H1 (cell line): Measurements from ENCODE around the gene IL5RA. TPM values are rescaled to one million over a fixed set of nuclear protein-coding genes. Genes with fewer than 3 reads are reported as not detected.

Source experiments
- CTCF ChIA-PET: fragments of 300-600 bp; sonication (Branson Sonifier 250); formaldehyde crosslinking; loops from one replicate; lab custom pipeline; 2021; ENCODE audit not compliant: partially characterized antibody; lab: Charles Lee
- POLR2A ChIA-PET: fragments of 300-600 bp; sonication (Branson Sonifier 250); formaldehyde crosslinking; loops from one replicate; lab custom pipeline; 2021; ENCODE audit warnings: inconsistent platforms; ENCODE audit not compliant: partially characterized antibody; lab: Charles Lee
- DNase-seq, 2 experiments: peaks; one replicate each; pipeline versions ENCODE4 v3.0.0 to v3.0.0-alpha.2; 2010 to 2022; ENCODE audit warnings: low spot score in 2 of 2, low read depth in 1 of 2, mixed read lengths in 1 of 2
- FAIRE-seq: peaks from 2 replicates; lab custom pipeline; 2011; peaks lifted over from hg19 to GRCh38; lab: Jason Lieb, UNC
- H2AFZ ChIP-seq: 2 replicates; pipeline ENCODE4 v1.8.1; 2012; ENCODE audit warnings: low read length, inconsistent platforms
- H2AK5ac ChIP-seq: 2 replicates; pipeline ENCODE4 v1.6.1; 2013; ENCODE audit warnings: low read depth, low read length
- H2BK120ac ChIP-seq: replicated peaks from 2 replicates; pipeline ENCODE3; 2013; ENCODE audit warnings: low read depth, low read length, inconsistent platforms
- H2BK12ac ChIP-seq: 2 replicates; pipeline ENCODE4 v1.6.1; 2013; ENCODE audit warnings: low read depth, low read length
- H2BK15ac ChIP-seq: 2 replicates; pipeline ENCODE4 v1.6.1; 2013; ENCODE audit warnings: low read length
- H2BK20ac ChIP-seq: 2 replicates; pipeline ENCODE4 v1.6.1; 2013; ENCODE audit warnings: low read length
- H2BK5ac ChIP-seq: 2 replicates; pipeline ENCODE4 v1.6.1; 2013; ENCODE audit warnings: low read depth, low read length
- H3K14ac ChIP-seq: 2 replicates; pipeline ENCODE4 v1.6.1; 2013; ENCODE audit warnings: inconsistent platforms; ENCODE audit not compliant: insufficient read length
- H3K18ac ChIP-seq: 2 replicates; pipeline ENCODE4 v1.6.1; 2013; ENCODE audit warnings: low read length; ENCODE audit errors: extremely low read depth
- H3K23ac ChIP-seq: 2 replicates; pipeline ENCODE4 v1.6.1; 2013; ENCODE audit warnings: inconsistent platforms; ENCODE audit not compliant: insufficient read length
- H3K23me2 ChIP-seq: 2 replicates; pipeline ENCODE4 v1.6.1; 2013; ENCODE audit warnings: low read depth, low read length
- H3K27ac ChIP-seq: 2 replicates; pipeline ENCODE4 v1.6.1; 2011; ENCODE audit warnings: low read depth, low read length, inconsistent platforms
- H3K27me3 ChIP-seq, 4 experiments: replicated peaks in 1 of 4; 1 replicate in 1 of 4; 2 replicates in 3 of 4; pipeline versions ENCODE4 v1.6.1 to v1.8.1; 2011 to 2013; ENCODE audit warnings: low read length in 3 of 4, mild to moderate bottlenecking in 3 of 4, inconsistent platforms in 2 of 4, mixed read lengths in 2 of 4, moderate library complexity in 1 of 4; ENCODE audit not compliant: control insufficient read depth in 3 of 4, insufficient read depth in 3 of 4; ENCODE audit errors: extremely low read depth in 1 of 4
- H3K36me3 ChIP-seq, 4 experiments: 2 replicates each; pipeline versions ENCODE4 v1.6.1 to v1.8.1; 2011 to 2013; ENCODE audit warnings: mild to moderate bottlenecking in 4 of 4, low read length in 3 of 4, moderate library complexity in 2 of 4, control low read depth in 1 of 4, inconsistent platforms in 1 of 4; ENCODE audit not compliant: insufficient read depth in 4 of 4, control insufficient read depth in 2 of 4
- H3K4ac ChIP-seq: replicated peaks from 2 replicates; pipeline ENCODE3; 2013; ENCODE audit warnings: low read length, low read depth, mixed read lengths, inconsistent platforms; ENCODE audit not compliant: insufficient read length
- H3K4me1 ChIP-seq, 4 experiments: replicated peaks in 1 of 4; 1 replicate in 1 of 4; 2 replicates in 3 of 4; pipeline versions ENCODE4 v1.6.1 to v1.8.1; 2011 to 2013; ENCODE audit warnings: low read length in 3 of 4, inconsistent platforms in 2 of 4, mixed read lengths in 1 of 4; ENCODE audit not compliant: insufficient read depth in 4 of 4, control insufficient read depth in 3 of 4
- H3K4me2 ChIP-seq, 2 experiments: 2 replicates each; pipeline versions ENCODE4 v1.6.1 to v1.8.1; 2011 to 2013; ENCODE audit warnings: low read depth in 2 of 2, low read length in 2 of 2, control low read depth in 1 of 2, inconsistent platforms in 1 of 2, mild to moderate bottlenecking in 1 of 2; ENCODE audit not compliant: insufficient read depth in 1 of 2
- H3K4me3 ChIP-seq, 4 experiments: fragments of 200-600, 300-600 bp in 1 of 4; sonication (generic), shearing (Covaris generic), sonication (Bioruptor Twin) in 1 of 4; 2 replicates each; pipeline versions ENCODE4 v1.5.1 to v1.8.1; 2011 to 2016; ENCODE audit warnings: low read length in 4 of 4, low read depth in 3 of 4, control low read depth in 2 of 4, inconsistent platforms in 2 of 4, mild to moderate bottlenecking in 2 of 4, mixed read lengths in 1 of 4, moderate library complexity in 1 of 4; ENCODE audit not compliant: insufficient read depth in 2 of 4; ENCODE audit errors: extremely low read depth in 1 of 4
- H3K56ac ChIP-seq: replicated peaks from 2 replicates; pipeline ENCODE3; 2013; ENCODE audit warnings: low read depth, mild to moderate bottlenecking, mixed read lengths, low read length, inconsistent platforms; ENCODE audit not compliant: insufficient read length
- H3K79me1 ChIP-seq: 2 replicates; pipeline ENCODE4 v1.6.1; 2013; ENCODE audit warnings: low read depth, low read length, control low read depth
- H3K79me2 ChIP-seq, 2 experiments: 2 replicates each; pipeline versions ENCODE4 v1.6.1 to v1.8.1; 2012 to 2013; ENCODE audit warnings: low read length in 2 of 2, mild to moderate bottlenecking in 2 of 2, inconsistent platforms in 1 of 2; ENCODE audit not compliant: insufficient read depth in 2 of 2, control insufficient read depth in 1 of 2
- H3K9ac ChIP-seq, 4 experiments: replicated peaks in 1 of 4; 1 replicate in 1 of 4; 2 replicates in 3 of 4; pipeline versions ENCODE4 v1.6.1 to v1.8.1; 2011 to 2013; ENCODE audit warnings: low read depth in 3 of 4, low read length in 3 of 4, control low read depth in 2 of 4, mild to moderate bottlenecking in 2 of 4, moderate library complexity in 2 of 4, inconsistent platforms in 1 of 4; ENCODE audit errors: extremely low read depth in 1 of 4
- H3K9me3 ChIP-seq, 2 experiments: 2 replicates each; pipeline versions ENCODE4 v1.6.1 to v1.8.1; 2012 to 2013; ENCODE audit warnings: mild to moderate bottlenecking in 2 of 2, moderate library complexity in 2 of 2, control low read depth in 1 of 2, inconsistent platforms in 1 of 2, low read depth in 1 of 2, low read length in 1 of 2, mixed read lengths in 1 of 2; ENCODE audit not compliant: insufficient read depth in 2 of 2
- H4K20me1 ChIP-seq, 2 experiments: replicated peaks in 1 of 2; 2 replicates each; pipeline versions ENCODE3 to v1.8.1; 2011 to 2013; ENCODE audit warnings: inconsistent platforms in 2 of 2, low read length in 2 of 2, mild to moderate bottlenecking in 1 of 2; ENCODE audit not compliant: insufficient read depth in 2 of 2, control insufficient read depth in 1 of 2
- H4K5ac ChIP-seq: 2 replicates; pipeline ENCODE4 v1.6.1; 2013; ENCODE audit warnings: low read length, low read depth, mixed read lengths, inconsistent platforms; ENCODE audit not compliant: insufficient read length
- H4K8ac ChIP-seq: 2 replicates; pipeline ENCODE4 v1.8.0; 2013; ENCODE audit warnings: mild to moderate bottlenecking, moderate library complexity, low read length, inconsistent platforms; ENCODE audit not compliant: insufficient read depth; ENCODE audit errors: extremely low read depth
- H4K91ac ChIP-seq: replicated peaks from 2 replicates; pipeline ENCODE3; 2013; ENCODE audit warnings: low read length, mixed read lengths, inconsistent platforms; ENCODE audit not compliant: insufficient read length
- GABPA ChIP-seq: IDR thresholded peaks from 2 replicates; pipeline ENCODE4 v1.6.1; 2011; ENCODE audit warnings: mild to moderate bottlenecking, low read length, moderate library complexity, borderline replicate concordance; ENCODE audit not compliant: insufficient read depth
- JUND ChIP-seq: IDR thresholded peaks from 2 replicates; pipeline ENCODE4 v1.6.1; 2011; ENCODE audit warnings: mild to moderate bottlenecking, improper control_type of control experiment, low read length
- MAFK ChIP-seq: IDR thresholded peaks from 2 replicates; pipeline ENCODE4 v1.6.1; 2012; ENCODE audit warnings: low read depth, mild to moderate bottlenecking, improper control_type of control experiment, low read length
- WGBS, 2 experiments: shearing (Covaris generic) in 1 of 2; methylation state at CpG; one replicate each; pipeline versions ENCODE4 v1.1.6 to v1.1.7; 2013 to 2015; ENCODE audit warnings: low lambda C conversion rate in 2 of 2, mixed read lengths in 2 of 2, inconsistent platforms in 1 of 2, low coverage in 1 of 2, missing lambda C conversion rate in 1 of 2; ENCODE audit not compliant: insufficient replicate concordance in 2 of 2, insufficient coverage in 1 of 2, insufficient read length in 1 of 2; ENCODE audit errors: extremely low coverage in 1 of 2, missing lambda C conversion rate in 1 of 2; 5-methylcytosine and 5-hydroxymethylcytosine counted together
- polyA plus RNA-seq, 7 experiments: library from polyadenylated mRNA; depleted of rRNA in 3 of 7; stranded (reverse) in 5 of 7; unstranded in 2 of 7; fragments of >200 nt in 5 of 7; fragments of 200-250 nt in 2 of 7; gene quantifications; 1 replicate in 5 of 7; 2 replicates in 1 of 7; 4 replicates in 1 of 7; pipeline versions ENCODE4 v1.2.1 to v1.2.3, GENCODE V29; 2011 to 2013; ENCODE audit warnings: missing spikeins in 2 of 7, mixed read lengths in 2 of 7
- total RNA-seq: library from RNA; stranded (reverse); fragmentation: NEBNext Ultra II Directional; extraction: Animal tissue kit (Norgen Biotek cat#: 25700); gene quantifications from 2 replicates; pipeline ENCODE4 v1.2.1, GENCODE V29; 2021

Gene IL5RA
- total and polyA plus RNA-seq, 2 of the 8 experiments (the other 6 are each of a cell fraction or from before 2014, with no cell fraction given): not detected

DNA sequence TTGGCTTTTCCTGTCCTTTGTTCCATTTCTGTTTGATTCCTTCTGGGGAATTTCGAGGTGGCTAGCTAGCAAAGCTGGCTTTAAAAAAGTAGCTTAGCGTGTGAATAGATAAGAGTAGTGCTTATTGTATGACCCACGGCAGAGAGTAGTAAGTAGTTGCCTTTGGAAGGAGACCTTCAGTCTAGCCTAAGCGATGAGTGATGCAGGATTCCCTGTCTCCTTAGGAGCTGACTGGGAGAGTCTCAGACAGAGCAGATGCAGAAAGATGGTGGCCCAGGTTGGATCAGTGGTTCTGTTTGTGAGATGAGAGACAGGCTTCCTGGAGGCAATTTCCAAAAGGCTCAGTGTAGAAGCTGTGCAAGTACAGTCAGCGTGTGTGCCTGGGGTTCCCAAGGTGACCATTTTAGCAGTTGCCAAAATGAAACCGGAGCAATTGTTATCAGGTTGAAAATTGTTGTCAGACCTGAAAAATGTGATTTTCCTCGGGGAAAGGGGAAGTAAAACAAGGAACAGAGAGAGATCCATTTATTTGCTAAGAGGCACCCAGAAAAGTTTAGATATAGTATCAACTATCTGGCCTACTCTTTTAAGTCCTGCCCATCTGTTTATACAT is 681 bp upstream of the IL5RA start:
- Histone ChIP-seq H3K79me2 (no peaks in the 10 kb centered on the region), H4K91ac (no peak overlapping the region), H3K18ac (no peak overlapping the region), H2AFZ (peak overlapping the region; percentile 55), H4K8ac (no peak overlapping the region), H3K36me3 (no peaks in the 10 kb centered on the region), H3K14ac (no peak overlapping the region), H2AK5ac (no peak overlapping the region), H3K27me3 (no peaks in the 10 kb centered on the region), H4K20me1 (no peaks in the 10 kb centered on the region), H3K79me1 (no peaks in the 10 kb centered on the region), H3K4me2 (peak overlapping the region in 1 of 2 experiments; percentile 52; a peak in 2 of 4 replicates), H3K27ac (peak overlapping the region; percentile 18; the same call in 1 of the 2 replicates), H3K9me3 (no peaks in the 10 kb centered on the region), H3K56ac (no peak overlapping the region), H4K5ac (no peak overlapping the region), H2BK15ac (no peak overlapping the region), H3K4me3 (no peak overlapping the region), H3K9ac (no peak overlapping the region; a peak in 2 of 7 replicates), H2BK5ac (no peak overlapping the region), H2BK12ac (no peak overlapping the region; the same call in 1 of the 2 replicates), H3K23me2 (no peaks in the 10 kb centered on the region), H2BK120ac (no peak overlapping the region), H3K23ac (no peak overlapping the region), H3K4ac (no peak overlapping the region), H3K4me1 (peaks cover 0 to 6% (median 6%) of the 10 kb centered on the region in 4 experiments; a peak in 5 of 7 replicates), H2BK20ac (no peak overlapping the region)
- CTCF ChIA-PET: interaction anchor here (0.6 to 1.1 kb wide), 3 partner anchors 16 to 80 kb away, joined by 3 read pairs; no protein-coding TSS in a partner anchor
- POLR2A ChIA-PET: no interaction called here
- WGBS, 2 experiments: 69% methylated on average over 7 of the region's 7 CpGs; no CpG with 5 or more reads in 1 of the 2 experiments
- FAIRE-seq (no peak), DNase-seq (no peak)
- no peak for TF ChIP-seq GABPA
- TF ChIP-seq JUND: no peak
- no peak for TF ChIP-seq MAFK
